Measurements from ENCODE around the gene MCEE.
A peak's percentile ranks its signal among the peaks of the same experiment; 100 is the strongest.
"Not testable (repeated sequence)": the region's sequence is repeated elsewhere in the genome, so short reads cannot be mapped to it uniquely, and the experiment has no call there.

Gene MCEE

DNA sequence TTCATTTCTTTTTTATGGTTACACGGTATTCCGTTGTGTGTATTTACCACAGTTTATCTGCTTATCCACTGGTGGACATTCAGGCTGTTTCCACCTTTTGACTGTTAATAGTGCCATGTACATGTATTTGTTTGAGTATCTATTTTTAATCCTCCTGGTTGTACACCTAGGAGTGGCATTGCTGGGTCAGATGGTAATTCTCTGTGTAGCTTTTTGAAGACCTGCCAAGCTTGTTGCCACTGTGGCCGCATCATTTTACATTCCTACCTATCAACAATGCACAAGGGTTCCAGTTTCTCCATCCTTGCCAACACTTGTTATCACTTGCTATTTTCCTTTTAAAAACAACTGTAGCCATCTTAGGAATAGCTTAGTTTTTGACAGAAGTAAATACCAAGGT, 13.8 kb upstream of the MCEE start:
- TF ChIP-seq, protein P1, sequence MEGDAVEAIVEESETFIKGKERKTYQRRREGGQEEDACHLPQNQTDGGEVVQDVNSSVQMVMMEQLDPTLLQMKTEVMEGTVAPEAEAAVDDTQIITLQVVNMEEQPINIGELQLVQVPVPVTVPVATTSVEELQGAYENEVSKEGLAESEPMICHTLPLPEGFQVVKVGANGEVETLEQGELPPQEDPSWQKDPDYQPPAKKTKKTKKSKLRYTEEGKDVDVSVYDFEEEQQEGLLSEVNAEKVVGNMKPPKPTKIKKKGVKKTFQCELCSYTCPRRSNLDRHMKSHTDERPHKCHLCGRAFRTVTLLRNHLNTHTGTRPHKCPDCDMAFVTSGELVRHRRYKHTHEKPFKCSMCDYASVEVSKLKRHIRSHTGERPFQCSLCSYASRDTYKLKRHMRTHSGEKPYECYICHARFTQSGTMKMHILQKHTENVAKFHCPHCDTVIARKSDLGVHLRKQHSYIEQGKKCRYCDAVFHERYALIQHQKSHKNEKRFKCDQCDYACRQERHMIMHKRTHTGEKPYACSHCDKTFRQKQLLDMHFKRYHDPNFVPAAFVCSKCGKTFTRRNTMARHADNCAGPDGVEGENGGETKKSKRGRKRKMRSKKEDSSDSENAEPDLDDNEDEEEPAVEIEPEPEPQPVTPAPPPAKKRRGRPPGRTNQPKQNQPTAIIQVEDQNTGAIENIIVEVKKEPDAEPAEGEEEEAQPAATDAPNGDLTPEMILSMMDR (IDR thresholded peaks at IDR 0.05; ENCODE audit: poor library complexity, severe bottlenecking): no peak
- Histone ChIP-seq H3K27me3 (ENCODE audit: insufficient read depth, poor library complexity, severe bottlenecking) (no peaks in the 10 kb centered on the region), H3K4me1 (ENCODE audit: insufficient read depth, poor library complexity, severe bottlenecking) (no peaks in the 10 kb centered on the region), H3K36me3 (ENCODE audit: low read depth) (peaks cover 90% of the 10 kb centered on the region), H3K9me3 (ENCODE audit: severe bottlenecking) (no peaks in the 10 kb centered on the region), H3K4me3 (ENCODE audit: severe bottlenecking) (no peak overlapping the region), H3K27ac (ENCODE audit: poor library complexity, severe bottlenecking) (no peak overlapping the region)
- no peak for ATAC-seq (ENCODE audit: low read depth)
- no peak for DNase-seq (ENCODE audit: low spot score)

DNA sequence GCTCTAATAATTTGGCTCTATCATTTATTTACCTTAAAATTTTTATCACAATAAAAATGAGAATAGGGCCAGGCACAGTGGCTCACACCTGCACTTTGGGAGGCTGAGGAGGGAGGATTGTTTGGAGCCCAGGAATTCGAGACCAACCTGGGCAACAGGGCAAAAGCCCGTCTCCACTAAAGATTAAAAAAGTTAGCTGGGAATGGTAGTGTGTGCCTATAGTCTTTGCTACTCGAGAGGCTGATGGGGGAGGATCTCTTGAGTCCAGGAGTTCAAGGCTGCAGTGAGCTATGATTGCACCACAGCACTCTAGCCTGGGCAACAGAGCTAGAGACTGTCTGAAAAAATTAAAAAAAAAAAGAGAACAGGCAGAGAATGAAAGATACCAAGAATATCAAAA, 6.1 kb upstream of the MCEE start:
- ATAC-seq (ENCODE audit: low read depth) (no peak), DNase-seq (ENCODE audit: low spot score) (no peak)
- H3K27me3 ChIP-seq (ENCODE audit: insufficient read depth, poor library complexity, severe bottlenecking): no peaks in the 10 kb centered on the region
- no peak overlapping the region for H3K27ac ChIP-seq (ENCODE audit: poor library complexity, severe bottlenecking)
- H3K4me1 ChIP-seq (ENCODE audit: insufficient read depth, poor library complexity, severe bottlenecking): peaks cover 6% of the 10 kb centered on the region
- TF ChIP-seq, protein P1 (IDR thresholded peaks at IDR 0.05; ENCODE audit: poor library complexity, severe bottlenecking): no peak
- H3K4me3 ChIP-seq (ENCODE audit: severe bottlenecking): no peak overlapping the region
- H3K9me3 ChIP-seq (ENCODE audit: severe bottlenecking): no peaks in the 10 kb centered on the region
- H3K36me3 ChIP-seq (ENCODE audit: low read depth): peaks cover 87% of the 10 kb centered on the region

DNA sequence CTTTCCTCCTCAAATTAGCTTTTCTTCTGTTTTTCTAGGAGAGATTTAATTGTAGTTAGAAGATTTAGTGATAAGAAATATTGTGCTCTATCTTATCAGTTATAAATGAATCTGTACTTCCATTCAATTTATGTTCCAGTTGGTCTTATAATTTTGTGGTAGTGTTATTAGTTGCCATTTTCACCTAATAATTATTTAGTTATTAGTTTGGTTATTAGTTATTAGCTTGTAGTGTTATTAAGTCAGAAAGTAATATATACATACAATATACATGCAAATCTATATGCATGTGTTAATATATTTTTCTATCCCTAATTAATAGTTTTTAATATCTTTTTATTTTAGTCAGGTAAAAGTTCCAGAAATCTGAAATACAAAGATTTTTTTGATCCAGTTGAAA, 3.6 kb upstream of the MCEE start:
- TF ChIP-seq, protein P1 (IDR thresholded peaks at IDR 0.05; ENCODE audit: poor library complexity, severe bottlenecking): no peak
- no peak overlapping the region for H3K4me3 ChIP-seq (ENCODE audit: severe bottlenecking)
- peaks cover 6% of the 10 kb centered on the region for H3K4me1 ChIP-seq (ENCODE audit: insufficient read depth, poor library complexity, severe bottlenecking)
- H3K27ac ChIP-seq (ENCODE audit: poor library complexity, severe bottlenecking): no peak overlapping the region
- H3K9me3 ChIP-seq (ENCODE audit: severe bottlenecking): no peaks in the 10 kb centered on the region
- H3K27me3 ChIP-seq (ENCODE audit: insufficient read depth, poor library complexity, severe bottlenecking): no peaks in the 10 kb centered on the region
- H3K36me3 ChIP-seq (ENCODE audit: low read depth): peaks cover 62% of the 10 kb centered on the region
- DNase-seq (ENCODE audit: low spot score) (no peak), ATAC-seq (ENCODE audit: low read depth) (no peak)

- H3K9me3 ChIP-seq (ENCODE audit: severe bottlenecking); H3K27ac ChIP-seq (ENCODE audit: poor library complexity, severe bottlenecking); ATAC-seq (ENCODE audit: low read depth); H3K27me3 ChIP-seq (ENCODE audit: insufficient read depth, poor library complexity, severe bottlenecking); DNase-seq (ENCODE audit: low spot score): not testable (repeated sequence)
- Histone ChIP-seq H3K4me1 (ENCODE audit: insufficient read depth, poor library complexity, severe bottlenecking) (peaks cover 11% of the 10 kb centered on the region), H3K36me3 (ENCODE audit: low read depth) (peaks cover 52% of the 10 kb centered on the region), H3K4me3 (ENCODE audit: severe bottlenecking) (peak overlapping the region; percentile 90)
Observed at GRCh38 chr2:71131387-71132166, 1.5 kb upstream of the MCEE start.

GRCh38 chr2:71130905-71131244, 846 bp upstream of the MCEE start:
- peak overlapping the region; percentile 64 for H3K27ac ChIP-seq (ENCODE audit: poor library complexity, severe bottlenecking)
- DNase-seq (ENCODE audit: low spot score) (no peak), ATAC-seq (ENCODE audit: low read depth) (no peak)
- no peaks in the 10 kb centered on the region for H3K9me3 ChIP-seq (ENCODE audit: severe bottlenecking)
- H3K27me3 ChIP-seq (ENCODE audit: insufficient read depth, poor library complexity, severe bottlenecking): no peaks in the 10 kb centered on the region
- peaks cover 11% of the 10 kb centered on the region for H3K4me1 ChIP-seq (ENCODE audit: insufficient read depth, poor library complexity, severe bottlenecking)
- TF ChIP-seq, protein P1 (IDR thresholded peaks at IDR 0.05; ENCODE audit: poor library complexity, severe bottlenecking): no peak
- peak overlapping the region; percentile 90 for H3K4me3 ChIP-seq (ENCODE audit: severe bottlenecking)
- peaks cover 45% of the 10 kb centered on the region for H3K36me3 ChIP-seq (ENCODE audit: low read depth)
